Kidney glomerular epithelial cell (primary cell): Measurements from ENCODE around the gene IL3.
"Not testable (repeated sequence)": the region's sequence is repeated elsewhere in the genome, so short reads cannot be mapped to it uniquely, and the experiment has no call there.

Experiments used
- DNase-seq: peaks from one replicate; lab custom pipeline; 2025; lab: John Stamatoyannopoulos, UW

The IL3 gene

DNA sequence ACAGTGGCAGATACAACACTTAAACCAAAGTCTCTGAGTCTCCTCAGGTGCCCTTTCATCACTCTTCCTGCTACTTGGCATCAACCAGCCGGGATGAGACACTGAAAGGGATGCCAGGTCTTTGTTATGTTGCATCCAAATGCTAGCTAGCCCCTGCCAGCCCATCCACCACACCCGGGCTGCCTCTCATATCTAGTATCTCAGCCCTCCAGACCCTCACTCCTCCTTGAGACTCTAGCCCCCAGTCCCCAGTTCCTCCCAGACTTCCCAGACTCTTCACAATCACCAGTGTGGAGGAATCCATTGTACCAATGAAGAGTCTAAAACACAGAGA, 34.6 kb downstream of the IL3 start:
- no peak for DNase-seq

DNA sequence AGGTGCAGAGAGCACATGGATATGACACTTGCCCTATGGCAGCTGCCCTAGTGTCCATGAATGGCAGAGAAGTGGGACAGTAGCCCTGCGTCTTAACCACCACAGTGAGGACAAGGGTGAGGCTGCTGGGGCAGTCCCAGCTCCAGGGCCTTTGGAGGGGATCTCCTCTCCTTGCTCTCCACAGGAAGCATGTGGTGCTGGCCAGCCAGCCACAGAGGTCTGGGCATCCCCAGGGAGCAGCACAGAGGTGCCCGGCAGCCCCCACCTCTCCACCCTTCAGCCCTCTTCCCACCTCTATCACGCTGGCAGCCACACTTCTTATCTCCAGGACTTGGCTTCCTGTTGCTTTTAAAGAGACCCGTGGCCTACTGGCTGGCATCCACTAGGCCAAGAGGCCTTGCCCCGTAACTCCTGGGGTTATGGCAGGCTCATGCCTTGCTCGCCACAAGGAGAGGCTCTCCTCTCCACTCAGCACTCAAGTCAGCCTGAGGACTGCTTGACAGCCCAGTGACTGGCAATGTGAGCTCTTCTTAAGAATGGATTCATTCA, 35.0 kb downstream of the IL3 start:
- no peak for DNase-seq

DNA sequence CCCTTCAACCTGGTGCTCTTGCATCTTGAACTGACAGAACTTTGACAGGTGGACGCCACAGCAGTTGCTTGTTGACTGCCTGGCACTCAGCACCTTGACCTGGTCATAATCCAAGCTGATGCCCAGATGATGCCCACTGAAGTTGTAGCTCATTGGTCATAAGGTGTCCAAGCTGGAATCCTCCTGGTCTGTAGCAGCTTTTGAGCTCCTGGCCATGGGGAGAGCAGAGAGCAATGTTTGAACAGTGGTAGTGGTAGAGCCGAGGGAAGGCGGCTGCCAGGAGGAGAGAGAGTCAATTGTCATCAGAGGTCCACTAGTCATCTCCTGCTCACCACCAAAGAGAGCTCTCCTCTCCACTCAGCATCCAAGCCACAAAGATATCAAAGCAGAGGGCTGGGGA, 36.4 kb downstream of the IL3 start:
- DNase-seq, result no peak

DNA sequence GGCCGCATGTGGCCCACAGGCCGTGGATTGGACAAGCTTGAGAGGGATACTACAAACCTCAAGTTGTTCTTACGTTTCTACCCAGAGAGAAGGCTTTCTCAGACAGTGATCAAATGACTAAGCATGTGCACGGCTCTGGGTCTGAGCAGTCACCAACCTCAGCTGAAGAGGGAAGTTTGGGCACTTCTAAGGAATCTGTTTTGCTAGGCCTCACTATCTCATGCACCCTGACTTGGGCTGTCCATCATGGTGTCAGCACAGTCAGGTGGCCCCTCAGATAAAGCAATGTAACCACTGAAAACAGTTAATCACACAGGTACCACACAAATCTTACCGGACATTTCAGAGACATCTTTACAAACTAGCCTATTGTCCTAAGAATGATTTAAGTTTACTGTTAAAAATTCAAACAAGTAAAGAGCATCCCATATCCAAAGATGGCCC, 37.7 kb downstream of the IL3 start:
- peak; percentile 14 for DNase-seq

DNA sequence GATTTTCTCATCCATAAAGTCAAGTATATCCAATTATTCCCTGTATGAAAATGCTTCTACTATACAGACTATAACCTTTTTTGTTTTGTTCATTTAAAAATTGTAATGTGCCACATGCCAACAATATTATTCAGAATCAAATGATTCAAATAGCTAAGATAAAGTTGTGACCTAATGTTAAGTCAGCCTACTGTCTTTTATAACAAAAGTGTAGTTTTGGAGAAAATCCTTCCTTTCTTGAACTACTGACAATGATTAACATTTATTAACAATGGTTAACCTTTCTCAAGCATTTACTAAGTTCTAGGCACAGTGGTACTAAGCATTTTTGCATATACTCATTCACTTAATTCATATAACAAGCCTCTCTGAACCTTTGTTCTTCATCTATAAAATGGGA, 38.2 kb downstream of the IL3 start:
- DNase-seq, result no peak

DNA sequence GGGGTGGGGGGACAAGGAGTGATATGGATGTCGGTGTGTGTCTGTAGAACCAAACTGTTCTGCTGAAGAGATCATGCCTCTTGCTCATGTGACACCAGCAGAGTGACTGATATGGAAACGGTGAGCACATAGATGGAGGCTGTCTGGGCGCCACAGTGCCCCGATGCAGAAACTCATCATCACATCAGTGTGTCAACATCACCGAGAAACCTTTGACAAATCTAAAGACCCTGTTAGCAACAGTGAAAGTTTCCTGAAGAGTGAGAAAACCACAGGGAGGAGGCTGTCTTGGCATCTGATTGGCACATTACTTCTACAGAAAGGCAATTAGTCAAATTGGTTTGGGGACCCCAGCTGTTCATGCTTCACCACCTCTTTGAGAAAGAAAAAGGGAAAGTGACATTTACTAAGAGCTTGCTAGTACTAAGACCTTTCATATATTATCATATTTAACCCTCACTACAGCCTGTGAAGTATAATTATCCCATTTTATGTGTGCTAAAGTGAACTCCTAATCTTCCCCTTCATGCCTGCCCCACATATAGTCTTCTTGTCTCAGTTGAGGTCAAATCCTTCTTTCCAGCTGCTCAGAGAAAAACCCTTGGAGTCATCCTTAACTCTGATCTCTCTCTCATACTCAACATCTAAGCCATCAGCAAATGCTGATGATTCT, 38.8 kb downstream of the IL3 start:
- DNase-seq, result no peak

DNA sequence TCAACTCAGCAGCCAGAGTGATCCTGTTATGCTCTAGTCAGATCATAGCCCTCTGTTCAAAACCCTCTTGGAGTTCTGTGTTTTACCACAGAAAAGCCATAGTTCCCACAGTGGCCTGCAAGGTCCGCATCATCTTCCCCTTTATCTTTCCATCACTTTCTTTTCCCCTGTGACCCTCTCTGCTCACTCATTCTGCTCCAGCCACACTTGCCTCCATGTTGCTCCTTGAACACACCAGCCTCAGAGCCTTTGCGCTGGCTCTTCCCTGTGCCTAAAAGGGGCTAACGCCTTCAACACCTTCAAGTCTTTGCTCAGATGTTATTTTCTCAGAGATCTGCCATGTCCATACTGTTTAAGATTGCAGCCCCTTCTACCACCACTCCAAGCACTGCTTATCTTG, 39.5 kb downstream of the IL3 start:
- no peak for DNase-seq

DNA sequence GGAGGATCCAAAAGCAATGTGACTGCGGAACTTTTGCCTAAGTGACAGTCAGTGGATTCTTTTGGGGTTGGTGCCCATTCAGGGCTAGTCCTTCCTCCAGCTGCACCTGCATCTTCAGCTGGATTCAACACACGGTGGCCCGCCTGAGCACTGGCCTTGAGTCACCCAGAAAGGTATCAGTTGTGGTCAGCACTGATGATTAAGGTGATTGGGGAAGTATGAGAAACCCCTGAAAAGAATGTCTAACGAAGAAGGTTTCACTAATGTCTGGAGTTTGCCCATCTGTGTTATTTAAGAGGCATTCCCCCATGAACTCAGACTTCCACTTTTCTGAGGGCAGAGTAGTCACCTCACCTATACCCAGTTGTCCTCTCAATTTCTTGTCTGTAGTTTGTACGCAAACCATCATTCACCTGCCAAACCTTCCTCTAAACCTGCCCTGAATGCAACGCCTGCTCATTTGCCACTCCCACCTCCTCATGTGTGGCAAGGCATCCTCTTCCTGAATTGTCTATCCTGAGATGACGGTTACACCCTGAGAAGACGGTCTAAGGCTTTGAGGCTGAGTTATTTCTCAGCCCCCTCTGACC, 40.3 kb downstream of the IL3 start:
- DNase-seq, result no peak

DNA sequence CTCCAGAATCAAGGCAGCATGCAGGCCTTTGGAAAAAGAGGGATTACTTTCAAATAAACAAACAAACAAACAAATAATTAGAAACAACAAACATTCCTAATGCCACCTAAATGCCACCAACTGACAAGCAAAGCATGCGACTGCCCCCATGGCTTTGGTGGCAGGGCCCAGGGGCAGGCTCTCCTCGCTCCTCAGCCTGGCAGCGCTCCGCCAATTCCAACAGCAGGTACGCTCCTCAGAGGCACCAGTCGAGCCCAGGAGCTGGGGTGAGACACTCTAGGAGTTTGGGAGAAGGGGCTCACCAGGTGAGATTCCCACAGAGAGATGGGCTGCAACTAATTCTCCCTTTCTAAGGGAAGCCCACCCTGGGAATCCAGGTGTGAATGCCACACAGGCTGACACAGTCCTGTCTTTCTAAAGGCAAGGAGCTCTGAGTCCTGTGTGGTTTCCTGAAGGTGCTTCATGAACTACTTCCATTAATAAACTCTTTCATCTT, 41.0 kb downstream of the IL3 start:
- DNase-seq, result no peak

DNA sequence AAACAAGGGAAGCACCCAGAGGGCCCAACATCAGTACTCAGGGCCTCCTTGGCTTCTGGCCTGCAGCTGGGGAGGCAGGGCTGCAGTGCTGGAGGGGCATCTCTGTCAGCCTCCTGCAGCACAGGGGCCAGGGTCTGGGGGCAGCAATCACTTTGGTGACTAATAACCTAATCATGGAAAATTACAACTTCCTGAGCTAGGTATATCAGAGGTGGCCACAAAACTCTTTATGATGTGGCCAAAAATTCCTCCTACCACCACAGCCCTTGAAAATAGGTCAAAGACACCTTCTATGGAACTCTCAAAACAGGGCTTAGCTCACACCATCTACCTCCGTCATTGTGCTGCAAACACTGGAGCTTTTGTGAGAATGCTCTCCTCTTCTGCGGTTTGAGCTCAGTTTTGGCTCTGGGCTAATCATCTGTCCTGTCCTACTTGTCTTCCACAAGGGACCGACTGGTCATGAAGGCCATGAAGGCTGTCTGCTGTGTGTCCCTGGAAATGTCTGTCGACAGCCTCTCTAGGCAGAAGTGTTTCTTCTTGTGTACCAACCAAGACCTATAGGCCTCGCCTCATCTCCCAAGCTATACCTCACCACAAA, 41.7 kb downstream of the IL3 start:
- no peak for DNase-seq

DNA sequence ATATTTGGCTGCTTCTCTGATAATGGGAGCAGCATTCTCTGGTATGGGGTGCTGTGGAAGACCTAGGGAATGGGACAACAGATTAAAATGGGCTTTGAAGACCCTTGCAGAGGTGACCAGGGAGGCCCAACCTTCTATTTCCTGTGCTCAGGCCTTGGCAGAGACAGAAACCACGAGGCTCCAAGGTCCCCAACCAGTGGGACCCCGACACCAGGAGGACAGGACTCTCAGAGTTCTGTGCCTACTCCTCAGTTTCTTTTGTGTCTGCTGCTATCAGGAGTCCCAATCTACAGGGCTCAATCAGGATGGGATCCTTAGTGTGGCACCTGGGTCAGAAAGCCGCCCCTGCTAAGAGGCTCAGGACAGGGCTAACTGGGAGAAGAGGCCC, 42.5 kb downstream of the IL3 start:
- DNase-seq, result no peak

DNA sequence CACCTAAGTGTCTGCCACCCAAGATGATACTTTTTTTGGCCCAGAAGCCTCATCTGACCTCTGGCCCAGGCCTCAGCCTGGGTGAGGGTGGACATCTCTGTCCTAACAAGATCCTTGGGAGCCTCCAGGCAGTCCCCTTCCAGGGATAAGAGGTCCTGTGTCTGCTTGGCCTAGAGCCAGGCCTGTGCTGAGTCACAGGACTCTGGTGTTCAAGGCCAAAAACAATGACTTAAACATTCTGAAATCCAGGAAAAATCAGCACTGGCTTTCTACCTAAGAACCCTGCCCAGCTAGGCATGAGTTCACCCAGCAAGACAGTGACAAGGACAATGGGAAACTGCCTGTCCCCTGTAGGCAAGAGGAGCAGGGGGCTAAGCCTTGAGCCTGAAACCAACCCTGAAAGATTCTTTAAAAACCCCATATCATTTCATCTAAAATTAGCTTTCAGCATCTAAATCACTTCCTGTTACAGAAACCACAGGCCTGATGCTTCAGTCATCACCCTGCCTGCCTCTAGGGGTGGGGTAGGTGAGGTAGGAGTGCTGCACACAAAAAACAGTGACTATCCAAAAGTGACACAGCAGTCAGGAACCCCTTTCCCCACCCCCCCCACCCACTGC, 43.0 kb downstream of the IL3 start:
- peak; percentile 66 for DNase-seq

DNA sequence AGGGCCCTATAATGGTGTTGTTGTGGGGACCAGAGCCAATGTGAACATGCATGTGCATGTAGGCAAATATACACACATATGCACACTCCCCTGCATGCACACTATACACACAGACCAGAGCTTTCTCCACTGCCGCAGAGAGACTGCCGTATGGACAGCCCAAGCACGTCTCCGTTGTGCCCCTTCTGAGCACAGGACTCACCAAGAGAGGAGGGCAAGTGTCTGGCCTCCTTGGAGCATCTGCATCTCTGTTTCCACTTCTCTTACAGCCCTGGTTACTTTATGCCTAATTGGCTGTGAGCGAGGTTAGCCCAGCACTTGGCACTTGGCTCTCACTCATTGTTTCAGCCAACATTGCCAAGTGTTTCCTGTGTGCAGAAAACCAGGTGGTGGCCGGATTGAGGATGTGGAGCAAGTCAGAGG, 43.5 kb downstream of the IL3 start:
- no peak for DNase-seq

DNA sequence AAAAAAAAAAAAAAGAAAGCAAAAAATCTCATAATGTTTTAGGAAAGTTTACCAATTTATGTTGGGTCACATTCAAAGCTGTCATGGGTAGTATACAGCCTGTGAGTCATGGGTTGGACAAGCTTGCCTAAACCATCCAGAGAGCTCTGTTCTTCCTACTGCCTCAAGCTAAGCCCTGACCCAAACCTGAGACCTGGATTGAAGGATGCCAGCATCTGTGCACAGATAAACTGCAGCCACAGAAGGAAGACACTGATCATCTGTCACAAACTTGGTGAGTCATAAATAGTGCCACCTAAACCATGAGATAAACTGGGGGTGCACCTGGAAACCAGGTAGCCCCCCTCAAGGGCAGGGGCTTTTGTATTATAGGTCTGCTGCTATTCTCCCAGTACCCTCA, 44.1 kb downstream of the IL3 start:
- no peak for DNase-seq

DNA sequence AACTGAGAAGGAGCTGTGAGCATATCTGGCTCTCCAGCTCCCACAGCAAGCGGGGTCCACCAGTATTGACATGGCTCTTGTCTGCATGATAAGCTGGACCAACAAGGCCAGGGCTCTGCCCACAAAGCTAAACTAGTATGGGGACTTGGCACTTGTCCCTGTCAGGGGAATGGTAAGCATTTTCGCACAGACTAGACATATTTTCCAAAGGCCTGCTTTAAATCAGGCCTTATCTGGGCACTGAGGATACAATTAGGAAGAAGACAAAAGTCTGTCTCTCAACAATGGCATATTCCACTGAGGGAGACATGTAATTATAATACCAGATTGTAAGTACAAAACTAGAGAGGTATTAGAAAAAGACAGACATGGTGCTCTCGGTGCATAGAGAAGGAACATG, 45.2 kb downstream of the IL3 start:
- DNase-seq, result no peak

DNA sequence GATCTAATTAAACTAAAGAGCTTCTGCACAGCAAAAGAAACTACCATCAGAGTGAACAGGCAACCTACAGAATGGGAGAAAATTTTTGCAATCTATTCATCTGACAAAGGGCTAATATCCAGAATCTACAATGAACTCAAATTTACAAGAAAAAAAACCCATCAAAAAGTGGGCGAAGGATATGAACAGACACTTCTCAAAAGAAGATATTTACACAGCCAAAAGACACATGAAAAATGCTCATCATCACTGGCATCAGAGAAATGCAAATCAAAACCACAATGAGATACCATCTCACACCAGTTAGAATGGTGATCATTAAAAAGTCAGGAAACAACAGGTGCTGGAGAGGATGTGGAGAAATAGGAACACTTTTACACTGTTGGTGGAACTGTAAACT, 48.0 kb downstream of the IL3 start:
- not testable (repeated sequence) for DNase-seq

DNA sequence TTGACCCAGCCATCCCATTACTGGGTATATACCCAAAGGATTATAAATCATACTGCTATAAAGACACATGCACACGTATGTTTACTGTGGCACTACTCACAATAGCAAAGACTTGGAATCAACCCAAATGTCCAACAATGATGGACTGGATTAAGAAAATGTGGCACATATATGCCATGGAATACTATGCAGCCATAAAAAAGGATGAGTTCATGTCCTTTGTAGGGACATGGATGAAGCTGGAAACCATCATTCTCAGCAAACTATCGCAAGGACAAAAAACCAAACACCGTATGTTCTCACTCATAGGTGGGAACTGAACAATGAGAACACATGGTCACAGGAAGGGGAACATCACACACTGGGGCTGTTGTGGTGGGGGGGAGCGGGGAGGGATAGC, 48.5 kb downstream of the IL3 start:
- DNase-seq, result not testable (repeated sequence)

DNA sequence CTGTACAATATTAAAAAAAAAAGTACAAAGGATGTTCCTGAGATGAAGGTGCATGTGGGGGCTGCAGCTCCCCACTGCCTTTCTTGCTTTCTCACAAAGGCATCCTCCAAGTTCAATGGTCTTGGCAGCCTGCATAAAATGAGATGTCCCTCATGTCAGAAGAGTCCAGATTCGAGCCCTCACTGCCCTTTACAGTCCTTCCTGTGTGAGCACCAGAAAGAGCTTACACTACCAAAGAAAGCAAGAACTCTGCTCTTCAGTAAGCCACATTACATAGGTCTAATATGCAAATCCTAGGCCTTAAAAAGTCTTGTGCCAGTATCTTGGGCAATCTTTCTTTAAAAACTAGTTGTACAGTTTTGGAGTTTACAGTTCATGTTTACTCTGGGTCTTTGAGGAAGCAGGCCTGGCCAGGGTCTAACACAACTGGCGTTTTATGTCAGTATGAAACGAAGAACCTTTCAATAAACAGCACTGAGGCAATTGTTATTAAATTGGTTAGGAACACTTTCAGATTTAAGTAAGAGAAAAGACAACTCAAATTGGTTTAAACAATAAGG, 49.1 kb downstream of the IL3 start:
- DNase-seq, result no peak

DNA sequence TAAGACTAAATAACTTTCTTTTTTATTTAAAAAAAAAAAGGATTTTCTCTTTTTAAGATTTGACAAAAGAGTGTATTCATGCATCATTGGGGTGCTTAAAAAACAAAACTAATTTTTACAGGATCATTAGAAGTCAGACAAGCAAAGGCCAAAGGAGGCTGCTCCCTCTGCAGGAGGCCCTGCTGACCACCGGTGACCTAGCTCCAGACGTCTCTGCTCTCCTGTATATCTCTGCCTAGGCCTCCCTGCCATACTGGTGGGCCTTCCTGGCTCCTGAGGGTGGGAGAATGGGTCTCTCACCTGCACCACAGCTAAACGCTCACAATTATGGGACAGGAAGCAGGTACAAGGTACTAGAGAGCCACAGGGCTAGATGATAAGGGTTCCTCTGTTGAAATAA, 49.7 kb downstream of the IL3 start:
- no peak for DNase-seq

DNA sequence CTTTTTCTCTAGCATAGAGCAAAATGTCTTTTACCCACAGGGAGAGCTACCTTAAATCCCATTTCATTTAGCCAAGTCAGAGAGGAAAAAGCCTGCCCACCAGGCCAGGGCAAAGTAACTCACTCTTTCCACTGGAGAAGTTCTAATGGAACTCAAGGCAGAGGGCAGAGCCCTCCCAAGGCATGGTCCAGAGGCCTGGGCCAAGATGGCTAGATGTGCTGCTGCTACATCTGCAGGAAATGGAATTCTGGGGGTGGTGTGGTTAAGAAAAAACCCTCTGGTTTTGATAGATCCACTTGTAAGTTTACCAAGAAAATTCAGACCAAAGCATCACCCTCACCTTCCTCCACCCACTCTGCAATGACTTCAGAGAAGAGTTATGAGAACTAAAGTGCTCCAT, 50.5 kb downstream of the IL3 start:
- no peak for DNase-seq

DNA sequence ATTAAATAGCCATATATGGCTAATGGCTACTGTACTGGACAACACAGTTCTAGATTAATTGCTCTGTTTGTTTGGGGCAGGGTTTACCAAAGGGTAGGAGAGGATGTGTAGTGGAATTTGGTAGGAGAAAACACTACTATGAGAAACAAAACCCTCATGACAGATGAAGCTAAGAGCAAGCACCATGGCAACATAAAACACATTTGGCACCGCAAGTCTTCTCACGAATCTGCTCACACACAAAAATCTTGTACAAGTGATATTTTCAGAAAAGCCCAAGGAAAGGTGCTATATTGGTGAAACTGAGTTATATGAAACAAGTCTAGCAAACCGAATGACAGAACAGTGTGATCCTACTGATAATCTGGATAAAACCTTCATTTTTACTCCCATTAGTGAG, 51.7 kb downstream of the IL3 start:
- DNase-seq, result no peak
